GM19239 (cell line): ENCODE measurements around the gene RCAN1.
"Not testable (repeated sequence)": the region's sequence is repeated elsewhere in the genome, so short reads cannot be mapped to it uniquely, and the experiment has no call there.

Experiments
- DNase-seq: peaks from one replicate; pipeline ENCODE4 v3.0.0; 2011; ENCODE audit warnings: low spot score; ENCODE audit not compliant: insufficient read length
- FAIRE-seq: peaks from 2 replicates; lab custom pipeline; 2011; peaks lifted over from hg19 to GRCh38; lab: Jason Lieb, UNC

RCAN1 gene

GRCh38 chr21:34574601-34575529, 40.0 kb downstream of the RCAN1 start:
- no peak for FAIRE-seq
- no peak for DNase-seq

GRCh38 chr21:34571994-34572393, 42.9 kb downstream of the RCAN1 start:
- DNase-seq (no peak), FAIRE-seq (no peak)

GRCh38 chr21:34570313-34570712, 44.6 kb downstream of the RCAN1 start:
- FAIRE-seq (no peak), DNase-seq (no peak)

GRCh38 chr21:34569381-34569979, 45.4 kb downstream of the RCAN1 start:
- DNase-seq = no peak
- no peak for FAIRE-seq

GRCh38 chr21:34568801-34569200, 46.1 kb downstream of the RCAN1 start:
- DNase-seq, FAIRE-seq: not testable (repeated sequence)

GRCh38 chr21:34567604-34568155, 47.2 kb downstream of the RCAN1 start:
- no peak for DNase-seq
- FAIRE-seq = no peak

GRCh38 chr21:34565238-34565637, 49.7 kb downstream of the RCAN1 start:
- no peak for FAIRE-seq
- no peak for DNase-seq

- not testable (repeated sequence) for DNase-seq, FAIRE-seq
Measured at GRCh38 chr21:34563370-34563769, 51.5 kb downstream of the RCAN1 start.

- DNase-seq (no peak), FAIRE-seq (no peak)
Measured at GRCh38 chr21:34561806-34562205, 53.1 kb downstream of the RCAN1 start.

- no peak for DNase-seq
- no peak for FAIRE-seq
Measured at GRCh38 chr21:34560609-34561008, 54.3 kb downstream of the RCAN1 start.

GRCh38 chr21:34560021-34560420, 54.9 kb downstream of the RCAN1 start:
- DNase-seq = no peak
- no peak for FAIRE-seq

GRCh38 chr21:34559089-34559631, 55.8 kb downstream of the RCAN1 start:
- no peak for DNase-seq

GRCh38 chr21:34558166-34558565, 56.7 kb downstream of the RCAN1 start:
- no peak for FAIRE-seq

More at GRCh38 chr21:34559089-34559631, 55.8 kb downstream of the RCAN1 start:
- no peak for FAIRE-seq

GRCh38 chr21:34557261-34557660, 57.7 kb downstream of the RCAN1 start:
- DNase-seq (no peak), FAIRE-seq (no peak)

More at GRCh38 chr21:34558166-34558565, 56.7 kb downstream of the RCAN1 start:
- no peak for DNase-seq

- DNase-seq, FAIRE-seq: not testable (repeated sequence)
Measured at GRCh38 chr21:34554670-34555069, 60.2 kb downstream of the RCAN1 start.

GRCh38 chr21:34554227-34554626, 60.7 kb downstream of the RCAN1 start:
- DNase-seq = no peak
- FAIRE-seq = no peak

- no peak for FAIRE-seq
Measured at GRCh38 chr21:34553151-34553952, 61.6 kb downstream of the RCAN1 start.

GRCh38 chr21:34552360-34553098, 62.4 kb downstream of the RCAN1 start:
- DNase-seq = no peak
- no peak for FAIRE-seq

More at GRCh38 chr21:34553151-34553952, 61.6 kb downstream of the RCAN1 start:
- DNase-seq = no peak

GRCh38 chr21:34550182-34550799, 64.6 kb downstream of the RCAN1 start:
- no peak for FAIRE-seq
- no peak for DNase-seq
